ENCODE measurements around the gene PLEKHM1.
A peak's percentile ranks its signal among the peaks of the same experiment; 100 is the strongest.

Gene PLEKHM1

GRCh38 chr17:45404870-45405249, 85.7 kb downstream of the PLEKHM1 start:
- Histone ChIP-seq H3K27me3 (ENCODE audit: insufficient read depth, low read length) (no peaks in the 10 kb centered on the region), H3K79me2 (ENCODE audit: control insufficient read depth, insufficient read depth, low read length, unreplicated experiment) (no peaks in the 10 kb centered on the region), H3K27ac (ENCODE audit: low read depth, low read length) (no peak overlapping the region), H3K4me3 (ENCODE audit: low read depth, low read length) (no peak overlapping the region), H3K4me1 (ENCODE audit: control insufficient read depth, insufficient read depth, low read length, unreplicated experiment) (no peaks in the 10 kb centered on the region), H2AFZ (ENCODE audit: low read length, unreplicated experiment) (no peak overlapping the region), H3K36me3 (ENCODE audit: insufficient read depth, low read length) (no peaks in the 10 kb centered on the region)

- H3K36me3 ChIP-seq (ENCODE audit: insufficient read depth, low read length): no peaks in the 10 kb centered on the region
- H2AFZ ChIP-seq (ENCODE audit: low read length, unreplicated experiment): no peak overlapping the region
- no peak overlapping the region for H3K27ac ChIP-seq (ENCODE audit: low read depth, low read length)
- no peak overlapping the region for H3K4me3 ChIP-seq (ENCODE audit: low read depth, low read length)
- no peaks in the 10 kb centered on the region for H3K27me3 ChIP-seq (ENCODE audit: insufficient read depth, low read length)
- H3K4me1 ChIP-seq (ENCODE audit: control insufficient read depth, insufficient read depth, low read length, unreplicated experiment): no peaks in the 10 kb centered on the region
- no peaks in the 10 kb centered on the region for H3K79me2 ChIP-seq (ENCODE audit: control insufficient read depth, insufficient read depth, low read length, unreplicated experiment)
Observed at GRCh38 chr17:45403906-45404490, 86.5 kb downstream of the PLEKHM1 start.

GRCh38 chr17:45402916-45403315, 87.6 kb downstream of the PLEKHM1 start:
- H3K4me1 ChIP-seq (ENCODE audit: control insufficient read depth, insufficient read depth, low read length, unreplicated experiment): no peaks in the 10 kb centered on the region
- no peak overlapping the region for H2AFZ ChIP-seq (ENCODE audit: low read length, unreplicated experiment)
- no peak overlapping the region for H3K4me3 ChIP-seq (ENCODE audit: low read depth, low read length)
- no peaks in the 10 kb centered on the region for H3K79me2 ChIP-seq (ENCODE audit: control insufficient read depth, insufficient read depth, low read length, unreplicated experiment)
- H3K27me3 ChIP-seq (ENCODE audit: insufficient read depth, low read length): no peaks in the 10 kb centered on the region
- no peak overlapping the region for H3K27ac ChIP-seq (ENCODE audit: low read depth, low read length)
- H3K36me3 ChIP-seq (ENCODE audit: insufficient read depth, low read length): no peaks in the 10 kb centered on the region

GRCh38 chr17:45398800-45399199, 91.7 kb downstream of the PLEKHM1 start:
- Histone ChIP-seq H3K36me3 (ENCODE audit: insufficient read depth, low read length) (no peaks in the 10 kb centered on the region), H3K79me2 (ENCODE audit: control insufficient read depth, insufficient read depth, low read length, unreplicated experiment) (no peaks in the 10 kb centered on the region), H3K27me3 (ENCODE audit: insufficient read depth, low read length) (no peaks in the 10 kb centered on the region), H3K4me3 (ENCODE audit: low read depth, low read length) (no peak overlapping the region), H3K27ac (ENCODE audit: low read depth, low read length) (no peak overlapping the region), H3K4me1 (ENCODE audit: control insufficient read depth, insufficient read depth, low read length, unreplicated experiment) (peaks cover 7% of the 10 kb centered on the region), H2AFZ (ENCODE audit: low read length, unreplicated experiment) (no peak overlapping the region)

- Histone ChIP-seq H3K36me3 (ENCODE audit: insufficient read depth, low read length) (no peaks in the 10 kb centered on the region), H2AFZ (ENCODE audit: low read length, unreplicated experiment) (no peak overlapping the region), H3K4me1 (ENCODE audit: control insufficient read depth, insufficient read depth, low read length, unreplicated experiment) (peaks cover 7% of the 10 kb centered on the region)
Observed at GRCh38 chr17:45397796-45398195, 92.7 kb downstream of the PLEKHM1 start.

GRCh38 chr17:45396496-45397205, 93.9 kb downstream of the PLEKHM1 start:
- Histone ChIP-seq H2AFZ (ENCODE audit: low read length, unreplicated experiment) (no peak overlapping the region), H3K27ac (ENCODE audit: low read depth, low read length) (no peak overlapping the region), H3K79me2 (ENCODE audit: control insufficient read depth, insufficient read depth, low read length, unreplicated experiment) (no peaks in the 10 kb centered on the region), H3K4me3 (ENCODE audit: low read depth, low read length) (no peak overlapping the region), H3K27me3 (ENCODE audit: insufficient read depth, low read length) (no peaks in the 10 kb centered on the region), H3K4me1 (ENCODE audit: control insufficient read depth, insufficient read depth, low read length, unreplicated experiment) (peaks cover 7% of the 10 kb centered on the region), H3K36me3 (ENCODE audit: insufficient read depth, low read length) (no peaks in the 10 kb centered on the region)

More at GRCh38 chr17:45397796-45398195, 92.7 kb downstream of the PLEKHM1 start:
- Histone ChIP-seq H3K79me2 (ENCODE audit: control insufficient read depth, insufficient read depth, low read length, unreplicated experiment) (no peaks in the 10 kb centered on the region), H3K4me3 (ENCODE audit: low read depth, low read length) (no peak overlapping the region), H3K27me3 (ENCODE audit: insufficient read depth, low read length) (no peaks in the 10 kb centered on the region), H3K27ac (ENCODE audit: low read depth, low read length) (no peak overlapping the region)

- H3K79me2 ChIP-seq (ENCODE audit: control insufficient read depth, insufficient read depth, low read length, unreplicated experiment): no peaks in the 10 kb centered on the region
- peak overlapping the region; percentile 67; the same call in 1 of the 2 replicates for H3K4me3 ChIP-seq (ENCODE audit: low read depth, low read length)
- H2AFZ ChIP-seq (ENCODE audit: low read length, unreplicated experiment): peak overlapping the region; percentile 29
- H3K4me1 ChIP-seq (ENCODE audit: control insufficient read depth, insufficient read depth, low read length, unreplicated experiment): peaks cover 7% of the 10 kb centered on the region
- no peaks in the 10 kb centered on the region for H3K36me3 ChIP-seq (ENCODE audit: insufficient read depth, low read length)
- no peaks in the 10 kb centered on the region for H3K27me3 ChIP-seq (ENCODE audit: insufficient read depth, low read length)
- H3K27ac ChIP-seq (ENCODE audit: low read depth, low read length): no peak overlapping the region
Observed at GRCh38 chr17:45395569-45396415, 94.7 kb downstream of the PLEKHM1 start.

- H3K79me2 ChIP-seq (ENCODE audit: control insufficient read depth, insufficient read depth, low read length, unreplicated experiment): no peaks in the 10 kb centered on the region
- H3K27ac ChIP-seq (ENCODE audit: low read depth, low read length): no peak overlapping the region
- peaks cover 7% of the 10 kb centered on the region for H3K4me1 ChIP-seq (ENCODE audit: control insufficient read depth, insufficient read depth, low read length, unreplicated experiment)
- H2AFZ ChIP-seq (ENCODE audit: low read length, unreplicated experiment): peak overlapping the region; percentile 29
- no peaks in the 10 kb centered on the region for H3K27me3 ChIP-seq (ENCODE audit: insufficient read depth, low read length)
- H3K4me3 ChIP-seq (ENCODE audit: low read depth, low read length): peak overlapping the region; percentile 67; the same call in 1 of the 2 replicates
- H3K36me3 ChIP-seq (ENCODE audit: insufficient read depth, low read length): no peaks in the 10 kb centered on the region
Observed at GRCh38 chr17:45394913-45395568, 95.5 kb downstream of the PLEKHM1 start.

GRCh38 chr17:45394564-45394912, 96.0 kb downstream of the PLEKHM1 start:
- H2AFZ ChIP-seq (ENCODE audit: low read length, unreplicated experiment): no peak overlapping the region
- H3K36me3 ChIP-seq (ENCODE audit: insufficient read depth, low read length): no peaks in the 10 kb centered on the region
- H3K79me2 ChIP-seq (ENCODE audit: control insufficient read depth, insufficient read depth, low read length, unreplicated experiment): no peaks in the 10 kb centered on the region
- no peak overlapping the region for H3K4me3 ChIP-seq (ENCODE audit: low read depth, low read length)
- no peak overlapping the region for H3K27ac ChIP-seq (ENCODE audit: low read depth, low read length)
- H3K4me1 ChIP-seq (ENCODE audit: control insufficient read depth, insufficient read depth, low read length, unreplicated experiment): peaks cover 7% of the 10 kb centered on the region
- no peaks in the 10 kb centered on the region for H3K27me3 ChIP-seq (ENCODE audit: insufficient read depth, low read length)

GRCh38 chr17:45394091-45394490, 96.4 kb downstream of the PLEKHM1 start:
- Histone ChIP-seq H3K36me3 (ENCODE audit: insufficient read depth, low read length) (no peaks in the 10 kb centered on the region), H3K4me3 (ENCODE audit: low read depth, low read length) (no peak overlapping the region), H2AFZ (ENCODE audit: low read length, unreplicated experiment) (no peak overlapping the region), H3K27me3 (ENCODE audit: insufficient read depth, low read length) (no peaks in the 10 kb centered on the region), H3K79me2 (ENCODE audit: control insufficient read depth, insufficient read depth, low read length, unreplicated experiment) (no peaks in the 10 kb centered on the region), H3K4me1 (ENCODE audit: control insufficient read depth, insufficient read depth, low read length, unreplicated experiment) (peaks cover 9% of the 10 kb centered on the region), H3K27ac (ENCODE audit: low read depth, low read length) (no peak overlapping the region)
